GM19238 (cell line): ENCODE data around the gene FRA10AC1.
A peak's percentile ranks its signal among the peaks of the same experiment; 100 is the strongest.

Source experiments
- DNase-seq: peaks from one replicate; pipeline ENCODE4 v3.0.0; 2011; ENCODE audit warnings: low spot score; ENCODE audit not compliant: insufficient read length

FRA10AC1 gene

GRCh38 chr10:93702210-93703001 lies at the start of gene FRA10AC1:
Gene FRA10AC1 (minus strand): TSS chr10:93702592. CDS start chr10:93700106, 2,486 bp downstream.
- DNase-seq: peak; percentile 58

GRCh38 chr10:93751832-93752231 lies 49.4 kb upstream of the FRA10AC1 start:
- DNase-seq: peak; percentile 9

GRCh38 chr10:93751124-93751523 lies 48.7 kb upstream of the FRA10AC1 start:
- DNase-seq: no peak

- no peak for DNase-seq
These were observed 46.9 kb upstream of the FRA10AC1 start for GRCh38 chr10:93749218-93749799.

- DNase-seq: no peak
These were observed 44.5 kb upstream of the FRA10AC1 start for GRCh38 chr10:93746844-93747284.

GRCh38 chr10:93745408-93746065 lies 43.1 kb upstream of the FRA10AC1 start:
- DNase-seq: no peak

- DNase-seq: no peak
These were observed 40.4 kb upstream of the FRA10AC1 start for GRCh38 chr10:93742633-93743349.

- no peak for DNase-seq
These were observed 39.0 kb upstream of the FRA10AC1 start for GRCh38 chr10:93741367-93741766.

GRCh38 chr10:93726024-93726423 lies 23.6 kb upstream of the FRA10AC1 start:
- DNase-seq: no peak

- no peak for DNase-seq
These were observed 20.8 kb upstream of the FRA10AC1 start for GRCh38 chr10:93723153-93723552.

- no peak for DNase-seq
These were observed 20.2 kb upstream of the FRA10AC1 start for GRCh38 chr10:93722550-93722949.

GRCh38 chr10:93719901-93720300 lies 17.5 kb upstream of the FRA10AC1 start:
- no peak for DNase-seq

GRCh38 chr10:93718937-93719725 lies 16.7 kb upstream of the FRA10AC1 start:
- no peak for DNase-seq

- DNase-seq: no peak
These were observed 14.4 kb upstream of the FRA10AC1 start for GRCh38 chr10:93716766-93717165.

GRCh38 chr10:93715345-93715744 lies 13.0 kb upstream of the FRA10AC1 start:
- no peak for DNase-seq

GRCh38 chr10:93712593-93712992 lies 10.2 kb upstream of the FRA10AC1 start:
- no peak for DNase-seq

- no peak for DNase-seq
These were observed 9.5 kb upstream of the FRA10AC1 start for GRCh38 chr10:93711891-93712290.

GRCh38 chr10:93710333-93710909 lies 8.0 kb upstream of the FRA10AC1 start:
- no peak for DNase-seq

GRCh38 chr10:93707623-93708022 lies 5.2 kb upstream of the FRA10AC1 start:
- no peak for DNase-seq

GRCh38 chr10:93704451-93704850 lies 2.1 kb upstream of the FRA10AC1 start:
- no peak for DNase-seq

GRCh38 chr10:93703841-93704240 lies 1.4 kb upstream of the FRA10AC1 start:
- no peak for DNase-seq
